Nasal cavity respiratory epithelium epithelial cell of viscerocranial mucosa (primary cell): ENCODE results near the gene STAT3. TPM values are rescaled to one million over a fixed set of nuclear protein-coding genes. Genes with fewer than 3 reads are reported as not detected.

Source experiments
- total RNA-seq: library from RNA; depleted of rRNA; stranded (reverse); fragments of >200 nt; gene quantifications from 2 replicates; pipeline ENCODE4 v1.2.3, GENCODE V29; 2014

STAT3 gene
- 59.5 and 169 TPM in 2 replicates for total RNA-seq

GRCh38 chr17:42388381-42389134, at the start of gene STAT3:
Gene STAT3 (minus strand): TSS chr17:42388442. CDS start chr17:42348516, 39,926 bp downstream.

GRCh38 chr17:42422958-42423712, 34.9 kb upstream of the STAT3 start, which contains the start of gene CAVIN1:
Gene CAVIN1 (minus strand): TSS chr17:42423256. CDS start chr17:42423097, 159 bp downstream.

GRCh38 chr17:42287977-42288802, 100.1 kb downstream of the STAT3 start, which contains the start of gene STAT5A:
Gene STAT5A (plus strand): TSS chr17:42288498. CDS start chr17:42289412, 914 bp downstream.

GRCh38 chr17:42276359-42276608, 112.0 kb downstream of the STAT3 start, which contains the start of gene STAT5B:
Gene STAT5B (minus strand): TSS chr17:42276391. CDS start chr17:42232127, 44,264 bp downstream.

Other genes starting within 250 kb of the STAT3 start
- 70.7 and 97.2 TPM in 2 replicates for gene RAB5C, start 233.5 kb downstream of the STAT3 start, total RNA-seq
- not detected in 2 replicates for gene KCNH4, start 207.3 kb downstream of the STAT3 start, total RNA-seq
- gene HCRT, start 203.0 kb downstream of the STAT3 start, total RNA-seq, result not detected in 2 replicates
- 3.8 and 11.4 TPM in 2 replicates for gene GHDC, start 193.9 kb downstream of the STAT3 start, total RNA-seq
- gene STAT5B, start 112.1 kb downstream of the STAT3 start, total RNA-seq, result 14.0 and 18.5 TPM in 2 replicates
- gene STAT5A, start 99.9 kb downstream of the STAT3 start, total RNA-seq, result 0.68 and 3.7 TPM in 2 replicates
- gene CAVIN1, start 34.8 kb upstream of the STAT3 start, total RNA-seq, result 97.4 and 146 TPM in 2 replicates
- gene ATP6V0A1, start 70.4 kb upstream of the STAT3 start, total RNA-seq, result 24.9 and 59.1 TPM in 2 replicates
- 11.6 and 13.5 TPM in 2 replicates for gene NAGLU, start 147.8 kb upstream of the STAT3 start, total RNA-seq
- gene HSD17B1, start 164.5 kb upstream of the STAT3 start, total RNA-seq, result 2.7 and 3.4 TPM in 2 replicates
- 18.5 and 39.4 TPM in 2 replicates for gene COASY, start 173.7 kb upstream of the STAT3 start, total RNA-seq
- gene MLX, start 178.7 kb upstream of the STAT3 start, total RNA-seq, result 34.9 and 38.1 TPM in 2 replicates
- gene PSMC3IP, start 189.3 kb upstream of the STAT3 start, total RNA-seq, result 1.4 and 1.9 TPM in 2 replicates
- 77.7 and 78.3 TPM in 2 replicates for gene RETREG3, start 220.9 kb upstream of the STAT3 start, total RNA-seq
- 11.3 and 27.1 TPM in 2 replicates for gene TUBG1, start 221.2 kb upstream of the STAT3 start, total RNA-seq